Esophagus squamous epithelium (tissue), 4 donors: Measurements from ENCODE around the gene MRPS9.

ENCODE experiments used
- CTCF ChIP-seq, 6 experiments: fragments of 450-650 bp in 4 of 6; fragments of 200-600 bp in 2 of 6; sonication (generic) in 2 of 6; IDR thresholded peaks; one replicate each; pipeline ENCODE4 v1.5.1; 2016 to 2019; ENCODE audit warnings: antibody characterized with exemption in 6 of 6, mild to moderate bottlenecking in 4 of 6, moderate library complexity in 4 of 6
- POLR2A ChIP-seq, 4 donors: fragments of 450-650 bp; IDR thresholded peaks; one replicate each; pipeline ENCODE4 v1.6.1; 2017; ENCODE audit warnings: antibody characterized with exemption in 4 of 4, mild to moderate bottlenecking in 4 of 4, moderate library complexity in 3 of 4

DNA sequence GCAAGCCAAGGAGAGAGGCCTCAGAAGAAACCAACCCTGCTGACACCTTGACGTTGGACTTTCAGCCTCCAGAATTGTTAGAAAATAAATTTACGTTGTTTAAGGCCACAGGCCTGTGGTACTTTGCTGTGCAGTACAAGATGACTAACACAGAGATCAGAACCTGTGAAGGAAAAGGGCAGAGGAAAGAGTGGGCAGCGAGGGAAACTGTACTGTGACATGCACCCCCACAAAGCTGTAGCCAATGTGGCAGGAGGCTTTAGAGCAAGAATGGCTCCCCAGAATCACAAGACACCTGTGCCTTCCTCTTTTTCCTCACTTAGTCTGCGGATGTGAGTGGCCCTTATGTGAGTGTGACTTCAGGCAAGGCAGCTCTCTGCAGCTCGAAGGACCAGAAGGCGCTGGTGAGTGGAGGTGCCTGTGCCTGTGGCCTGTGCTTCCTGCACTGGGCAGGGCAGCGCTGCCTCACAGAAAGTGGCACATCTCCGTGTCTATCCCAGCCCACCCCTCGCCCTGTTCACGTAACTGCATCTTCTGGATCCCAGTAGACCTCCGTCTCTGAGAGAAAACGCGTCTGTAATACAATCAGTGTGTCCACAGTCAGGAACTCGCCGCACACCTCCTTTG, 89.5 kb downstream of the MRPS9 start:
- no peak for TF ChIP-seq CTCF (IDR thresholded peaks at IDR 0.05)
- no peak for TF ChIP-seq POLR2A (IDR thresholded peaks at IDR 0.05)
